ENCODE data around the gene PEDS1. TPM values are rescaled to one million over a fixed set of nuclear protein-coding genes. Genes with fewer than 3 reads are reported as not detected.

PEDS1 gene
- total and polyA plus RNA-seq, 10 of the 15 experiments (the other 5 are each of a cell fraction or from before 2014, with no cell fraction given) = 1.7 to 25.6 (median 16.8) TPM

DNA sequence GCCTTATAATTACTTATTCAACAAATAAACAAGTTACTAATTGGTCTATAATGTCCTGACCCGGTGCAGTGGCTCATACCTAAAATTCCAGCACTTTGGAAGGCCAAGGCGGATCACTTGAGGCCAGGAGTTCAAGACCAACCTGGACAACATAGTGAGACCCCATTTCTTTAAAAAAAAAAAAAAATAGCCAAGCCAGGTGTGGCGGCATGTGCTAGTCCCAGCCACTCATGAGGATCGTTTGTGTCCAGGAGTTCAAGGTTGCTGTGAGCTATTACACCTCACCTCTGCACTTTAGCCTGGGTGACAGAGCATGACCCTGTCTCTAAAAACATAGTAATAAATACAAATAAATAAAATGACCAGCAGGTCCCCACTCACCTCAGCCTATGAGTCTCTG lies 30.8 kb downstream of the PEDS1 start:
- BruUV-seq (replicated peaks) = no TSS peak
- SMC1A ChIA-PET (ENCODE audit: uncharacterized antibody, unreplicated experiment) = interaction anchor here (1.0 to 4.7 kb wide), 5 partner anchors 9 to 45 kb away, joined by 3 to 70 read pairs (median 5); no protein-coding TSS in a partner anchor
- no peak overlapping the region for H3K9ac ChIP-seq (ENCODE audit: control insufficient read depth, insufficient read depth, low read length)
- no peak overlapping the region for H3K27ac ChIP-seq (ENCODE audit: control insufficient read depth, insufficient read depth)
- H2AFZ ChIP-seq (ENCODE audit: control insufficient read depth, low read depth, low read length) = no peak overlapping the region
- H3K4me2 ChIP-seq (ENCODE audit: control insufficient read depth, insufficient read depth) = no peak overlapping the region
- FAIRE-seq (no peak), ATAC-seq (no peak), DNase-seq (ENCODE audit: low read depth, low spot score) (no peak)
- H3K4me1 ChIP-seq (ENCODE audit: control insufficient read depth, insufficient read depth, low read length) = no peaks in the 10 kb centered on the region; the same call in 1 of the 2 replicates
- intact Hi-C loops (cut with micrococcal nuclease; ENCODE audit: unreplicated experiment) (no loop called here), in situ Hi-C loops (cut with MboI) (no loop called here)
- H3K79me2 ChIP-seq (ENCODE audit: control insufficient read depth, insufficient read depth, low read length) = no peaks in the 10 kb centered on the region
- H3K4me3 ChIP-seq = no peak overlapping the region
- POLR2A ChIA-PET = no interaction called here
- CTCF ChIA-PET = interaction anchor here (0.6 to 9.8 kb wide), 9 partner anchors 11 to 1383 kb away, joined by 3 to 219 read pairs (median 4); partner anchors contain the start of gene PEDS1
- no peaks in the 10 kb centered on the region for H3K27me3 ChIP-seq (replicated peaks in 1 of 2; ENCODE audit: control insufficient read depth in 2 of 2, insufficient read depth in 2 of 2, low read length in 1 of 2)
- 98% methylated on average over 4 of the region's 4 CpGs for WGBS (ENCODE audit: insufficient coverage, insufficient replicate concordance, low lambda C conversion rate, missing lambda C conversion rate)
- H4K20me1 ChIP-seq (ENCODE audit: control insufficient read depth, insufficient read depth) = no peaks in the 10 kb centered on the region
- H3K36me3 ChIP-seq (ENCODE audit: control insufficient read depth in 2 of 2, insufficient read depth in 2 of 2, low read length in 1 of 2) = peaks cover 11 to 16% of the 10 kb centered on the region in 2 experiments
- RAD21 ChIA-PET (ENCODE audit: unreplicated experiment) = interaction anchor here (1.1 to 1.4 kb wide), 2 partner anchors 37 to 46 kb away, joined by 3 to 4 read pairs; no protein-coding TSS in a partner anchor
- H3K9me3 ChIP-seq (replicated peaks; ENCODE audit: control insufficient read depth, insufficient read depth, low read length) = no peaks in the 10 kb centered on the region
- TF ChIP-seq, protein P1, sequence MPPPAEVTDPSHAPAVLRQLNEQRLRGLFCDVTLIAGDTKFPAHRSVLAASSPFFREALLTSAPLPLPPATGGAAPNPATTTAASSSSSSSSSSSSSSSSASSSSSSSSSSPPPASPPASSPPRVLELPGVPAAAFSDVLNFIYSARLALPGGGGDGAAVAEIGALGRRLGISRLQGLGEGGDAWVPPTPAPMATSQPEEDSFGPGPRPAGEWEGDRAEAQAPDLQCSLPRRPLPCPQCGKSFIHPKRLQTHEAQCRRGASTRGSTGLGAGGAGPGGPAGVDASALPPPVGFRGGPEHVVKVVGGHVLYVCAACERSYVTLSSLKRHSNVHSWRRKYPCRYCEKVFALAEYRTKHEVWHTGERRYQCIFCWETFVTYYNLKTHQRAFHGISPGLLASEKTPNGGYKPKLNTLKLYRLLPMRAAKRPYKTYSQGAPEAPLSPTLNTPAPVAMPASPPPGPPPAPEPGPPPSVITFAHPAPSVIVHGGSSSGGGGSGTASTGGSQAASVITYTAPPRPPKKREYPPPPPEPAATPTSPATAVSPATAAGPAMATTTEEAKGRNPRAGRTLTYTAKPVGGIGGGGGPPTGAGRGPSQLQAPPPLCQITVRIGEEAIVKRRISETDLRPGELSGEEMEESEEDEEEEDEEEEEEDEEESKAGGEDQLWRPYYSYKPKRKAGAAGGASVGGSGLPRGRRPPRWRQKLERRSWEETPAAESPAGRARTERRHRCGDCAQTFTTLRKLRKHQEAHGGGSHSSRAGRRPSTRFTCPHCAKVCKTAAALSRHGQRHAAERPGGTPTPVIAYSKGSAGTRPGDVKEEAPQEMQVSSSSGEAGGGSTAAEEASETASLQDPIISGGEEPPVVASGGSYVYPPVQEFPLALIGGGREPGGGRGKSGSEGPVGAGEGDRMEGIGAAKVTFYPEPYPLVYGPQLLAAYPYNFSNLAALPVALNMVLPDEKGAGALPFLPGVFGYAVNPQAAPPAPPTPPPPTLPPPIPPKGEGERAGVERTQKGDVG (CRISPR knock-in tag; IDR thresholded peaks at IDR 0.05) = no peak
- 0 out of 2 replicates have a peak, but pooled peaks have one; percentile 2 for TF ChIP-seq POLR2AphosphoS5 (IDR thresholded peaks at IDR 0.05; ENCODE audit: low read length)

All from GM12878 (cell line).